B cell (primary cell): ENCODE data around the gene ING5. TPM values are rescaled to one million over a fixed set of nuclear protein-coding genes. Genes with fewer than 3 reads are reported as not detected.

Experiments used
- ATAC-seq: fragments of 200-7000 bp; cut with Tn5 transposase; one replicate; pipeline ENCODE4 v1.10.0; 2021; ENCODE audit warnings: low read depth, mild to moderate bottlenecking, moderate number of reproducible peaks, moderate library complexity
- CTCF ChIA-PET: fragments of 350-600 bp; sonication (Branson Sonifier 250); formaldehyde crosslinking; loops from one replicate; lab custom pipeline; 2021; ENCODE audit warnings: antibody characterized with exemption, inconsistent platforms; lab: Charles Lee
- POLR2A ChIA-PET: fragments of 350-600 bp; sonication (Branson Sonifier 250); formaldehyde crosslinking; loops from one replicate; lab custom pipeline; 2021; ENCODE audit warnings: antibody characterized with exemption; lab: Charles Lee
- DNase-seq: peaks from one replicate; pipeline ENCODE4 v3.0.0; 2013
- H2AFZ ChIP-seq: 2 replicates; pipeline ENCODE4 v1.6.1; 2012; ENCODE audit warnings: mild to moderate bottlenecking, low read depth, low read length; ENCODE audit not compliant: insufficient read depth, poor library complexity, severe bottlenecking
- H3K27ac ChIP-seq, 2 donors: 1 replicate in 1 of 2; 2 replicates in 1 of 2; pipeline ENCODE4 v1.5.1; 2012 to 2013; ENCODE audit warnings: low read length in 2 of 2, mild to moderate bottlenecking in 2 of 2, moderate library complexity in 1 of 2
- H3K27me3 ChIP-seq, 4 experiments: fragments of 200-600 bp in 1 of 4; sonication (generic) in 1 of 4; replicated peaks in 1 of 4; 1 replicate in 2 of 4; 2 replicates in 2 of 4; pipeline versions ENCODE4 v1.6.1 to v1.7.0; 2013 to 2016; ENCODE audit warnings: low read length in 3 of 4, mild to moderate bottlenecking in 2 of 4, mixed read lengths in 1 of 4, moderate library complexity in 1 of 4; ENCODE audit not compliant: insufficient read depth in 4 of 4, control insufficient read depth in 3 of 4; ENCODE audit errors: control extremely low read depth in 1 of 4
- H3K36me3 ChIP-seq, 2 experiments: replicated peaks in 1 of 2; 1 replicate in 1 of 2; 2 replicates in 1 of 2; pipeline versions ENCODE4 v1.6.1 to v1.7.1; 2013; ENCODE audit warnings: low read length in 1 of 2; ENCODE audit not compliant: insufficient read depth in 2 of 2, control insufficient read depth in 1 of 2; ENCODE audit errors: control extremely low read depth in 1 of 2, extremely low read depth in 1 of 2
- H3K4me1 ChIP-seq, 2 donors: fragments of 200-600 bp in 1 of 2; sonication (generic) in 1 of 2; 1 replicate in 1 of 2; 2 replicates in 1 of 2; pipeline versions ENCODE4 v1.5.1 to v1.6.1; 2013 to 2017; ENCODE audit warnings: low read length in 2 of 2; ENCODE audit not compliant: control insufficient read depth in 2 of 2, insufficient read depth in 2 of 2
- H3K4me2 ChIP-seq: replicated peaks from 2 replicates; pipeline ENCODE3; 2012; ENCODE audit warnings: mild to moderate bottlenecking, low read depth, low read length; ENCODE audit not compliant: poor library complexity, severe bottlenecking
- H3K4me3 ChIP-seq, 5 experiments: fragments of 200-600 bp in 1 of 5; sonication (generic) in 1 of 5; 1 replicate in 3 of 5; 2 replicates in 2 of 5; pipeline versions ENCODE4 v1.5.1 to v1.7.0; 2011 to 2016; ENCODE audit warnings: low read length in 4 of 5, mild to moderate bottlenecking in 4 of 5, low read depth in 2 of 5, control low read depth in 1 of 5, moderate library complexity in 1 of 5; ENCODE audit not compliant: insufficient read depth in 1 of 5; ENCODE audit errors: control extremely low read depth in 1 of 5, extremely low read depth in 1 of 5
- H3K79me2 ChIP-seq: fragments of 200-600 bp; sonication (generic); one replicate; pipeline ENCODE4 v1.6.0; 2016; ENCODE audit warnings: low read length; ENCODE audit not compliant: control insufficient read depth, insufficient read depth
- H3K9ac ChIP-seq: fragments of 200-600 bp; sonication (generic); 2 replicates; pipeline ENCODE4 v1.6.1; 2017; ENCODE audit warnings: mild to moderate bottlenecking, low read length, moderate library complexity
- H3K9me3 ChIP-seq, 3 donors: one replicate each; pipeline versions ENCODE4 v1.6.1 to v1.7.1; 2013; ENCODE audit warnings: low read length in 2 of 3; ENCODE audit not compliant: control insufficient read depth in 2 of 3, insufficient read depth in 1 of 3; ENCODE audit errors: control extremely low read depth in 1 of 3
- H4K20me1 ChIP-seq: 2 replicates; pipeline ENCODE4 v1.6.0; 2012; ENCODE audit warnings: mild to moderate bottlenecking, low read length; ENCODE audit not compliant: insufficient read depth, control insufficient read depth, poor library complexity, severe bottlenecking
- H3K27ac Mint-ChIP-seq: one replicate; pipeline ENCODE4 v1.8.0; 2021; ENCODE audit warnings: mixed read lengths
- H3K27me3 Mint-ChIP-seq: one replicate; pipeline ENCODE4 v1.8.0; 2021; ENCODE audit warnings: mixed read lengths
- H3K4me1 Mint-ChIP-seq: one replicate; pipeline ENCODE4 v1.8.0; 2021; ENCODE audit warnings: mixed read lengths
- H3K4me3 Mint-ChIP-seq: one replicate; pipeline ENCODE4 v1.8.0; 2021; ENCODE audit warnings: mixed read lengths
- H3K9me3 Mint-ChIP-seq: one replicate; pipeline ENCODE4 v1.8.0; 2022; ENCODE audit warnings: mixed read lengths; ENCODE audit not compliant: insufficient read depth
- CTCF ChIP-seq: fragments of 200-600 bp; IDR thresholded peaks from one replicate; pipeline ENCODE4 v1.8.0; 2022; ENCODE audit warnings: antibody characterized with exemption, mild to moderate bottlenecking
- EZH2 ChIP-seq: IDR thresholded peaks from 2 replicates; pipeline ENCODE4 v1.6.1; 2012; ENCODE audit warnings: borderline replicate concordance, low read depth, mild to moderate bottlenecking, moderate library complexity, low read length; ENCODE audit not compliant: insufficient read depth, poor library complexity, severe bottlenecking
- WGBS: methylation state at CpG from one replicate; pipeline ENCODE4 v1.1.5; 2013; ENCODE audit warnings: missing lambda C conversion rate; ENCODE audit not compliant: insufficient coverage; 5-methylcytosine and 5-hydroxymethylcytosine counted together
- intact Hi-C: fragments of 100-400 bp; cut with micrococcal nuclease; formaldehyde crosslinking; loops from one replicate; pipeline ENCODE4 v1.10.0; 2022
- polyA plus RNA-seq: library from polyadenylated mRNA; depleted of rRNA; stranded (reverse); fragments of >200 nt; gene quantifications from 2 replicates; pipeline ENCODE4 v1.2.3, GENCODE V29; 2012
- total RNA-seq, 2 donors: library from RNA; stranded (reverse); fragments of 120-200 nt in 1 of 2; gene quantifications; 1 replicate in 1 of 2; 2 replicates in 1 of 2; pipeline versions ENCODE4 v1.2.3 to v1.2.4, GENCODE V29; 2013 to 2022

ING5 gene
- total and polyA plus RNA-seq, 2 donors (not counting 1 experiment from before 2014, with no cell fraction given): 70.7 to 82.9 TPM

- no peak overlapping the region for H3K4me3 ChIP-seq
- no peak overlapping the region for H3K9ac ChIP-seq
- ATAC-seq (no peak), DNase-seq (no peak)
- Mint-ChIP-seq H3K27ac (no peak overlapping the region), H3K9me3 (no peaks in the 10 kb centered on the region), H3K4me1 (peaks cover 25% of the 10 kb centered on the region), H3K4me3 (no peak overlapping the region), H3K27me3 (no peaks in the 10 kb centered on the region)
- ChIA-PET POLR2A (interaction anchor here (0.8 kb wide), 1 partner anchor 16 kb away, joined by 3 read pairs; no protein-coding TSS in a partner anchor), CTCF (no interaction called here)
- WGBS: 90% methylated on average over 1 of the region's 10 CpGs
- no peak overlapping the region for H3K27ac ChIP-seq
- H3K4me2 ChIP-seq: no peak overlapping the region
- intact Hi-C loops: loop anchor here (5.0 kb wide), 1 partner anchor 332 kb away; the partner anchor contains the start of gene FARP2
- no peaks in the 10 kb centered on the region for H3K9me3 ChIP-seq
- H3K79me2 ChIP-seq: peaks cover 26% of the 10 kb centered on the region
- TF ChIP-seq EZH2 (no peak), CTCF (no peak)
- no peak overlapping the region for H2AFZ ChIP-seq
- peaks cover 8 to 19% of the 10 kb centered on the region in 2 donors for H3K4me1 ChIP-seq
- H3K36me3 ChIP-seq: peaks cover 7 to 22% of the 10 kb centered on the region in 2 experiments
- H4K20me1 ChIP-seq: no peaks in the 10 kb centered on the region
- H3K27me3 ChIP-seq: no peaks in the 10 kb centered on the region
Measured at GRCh38 chr2:241689306-241689705, 12.5 kb upstream of the ING5 start.

GRCh38 chr2:241690202-241690717, 11.6 kb upstream of the ING5 start:
- H3K27me3 ChIP-seq: no peaks in the 10 kb centered on the region
- WGBS: 91% methylated on average over 6 of the region's 6 CpGs
- intact Hi-C loops: no loop called here
- no peaks in the 10 kb centered on the region for H3K9me3 ChIP-seq
- H3K79me2 ChIP-seq: peaks cover 26% of the 10 kb centered on the region
- Mint-ChIP-seq H3K9me3 (no peaks in the 10 kb centered on the region), H3K27ac (no peak overlapping the region), H3K27me3 (no peaks in the 10 kb centered on the region), H3K4me1 (peaks cover 23% of the 10 kb centered on the region), H3K4me3 (no peak overlapping the region)
- H2AFZ ChIP-seq: no peak overlapping the region
- peaks cover 7 to 30% of the 10 kb centered on the region in 2 experiments for H3K36me3 ChIP-seq
- CTCF ChIA-PET: no interaction called here
- POLR2A ChIA-PET: no interaction called here
- H3K4me1 ChIP-seq: peaks cover 8 to 19% of the 10 kb centered on the region in 2 donors
- no peaks in the 10 kb centered on the region for H4K20me1 ChIP-seq
- no peak overlapping the region for H3K4me2 ChIP-seq
- DNase-seq (no peak), ATAC-seq (no peak)
- no peak overlapping the region for H3K27ac ChIP-seq
- no peak for TF ChIP-seq CTCF
- TF ChIP-seq EZH2: no peak
- H3K9ac ChIP-seq: no peak overlapping the region
- no peak overlapping the region for H3K4me3 ChIP-seq
